GM19023 (cell line): ENCODE results near the gene BSG.

Experiments used
- ATAC-seq: cut with Tn5 transposase; IDR thresholded peaks from one replicate; pipeline ENCODE4 v1.9.1; 2021; ENCODE audit warnings: mild to moderate bottlenecking, moderate library complexity; ENCODE audit not compliant: unreplicated experiment

Gene BSG

DNA sequence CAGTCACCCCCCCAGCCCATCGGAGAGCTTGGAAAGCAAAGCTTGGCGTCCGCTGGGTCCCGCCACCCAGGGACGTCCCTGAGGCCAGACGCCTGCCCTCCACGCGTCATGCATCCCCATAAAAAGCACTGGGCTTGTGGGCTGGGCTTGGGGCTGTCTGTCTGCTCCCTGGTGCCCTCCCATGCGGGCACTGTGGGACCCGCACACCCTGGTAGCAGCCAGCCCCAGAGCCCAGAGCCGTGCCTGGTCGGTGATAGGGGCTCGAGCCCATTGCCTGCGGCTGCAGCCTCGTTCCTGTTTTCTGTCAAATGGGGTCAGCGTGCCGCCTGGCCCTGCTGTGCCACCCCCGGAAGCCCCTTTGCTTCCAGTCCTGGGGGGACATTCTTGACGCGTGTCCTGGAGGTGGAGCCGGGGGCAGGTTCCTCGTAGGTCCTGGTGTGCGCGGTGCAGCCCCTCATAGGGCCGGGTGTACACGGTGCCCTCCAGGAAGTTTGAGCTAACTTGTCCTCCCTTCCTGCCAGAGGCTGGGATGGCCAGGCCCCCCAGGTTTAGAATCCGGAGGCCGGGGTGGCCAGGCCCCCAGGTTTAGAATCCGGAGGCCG, 32.9 kb upstream of the BSG start:
- ATAC-seq = no peak

DNA sequence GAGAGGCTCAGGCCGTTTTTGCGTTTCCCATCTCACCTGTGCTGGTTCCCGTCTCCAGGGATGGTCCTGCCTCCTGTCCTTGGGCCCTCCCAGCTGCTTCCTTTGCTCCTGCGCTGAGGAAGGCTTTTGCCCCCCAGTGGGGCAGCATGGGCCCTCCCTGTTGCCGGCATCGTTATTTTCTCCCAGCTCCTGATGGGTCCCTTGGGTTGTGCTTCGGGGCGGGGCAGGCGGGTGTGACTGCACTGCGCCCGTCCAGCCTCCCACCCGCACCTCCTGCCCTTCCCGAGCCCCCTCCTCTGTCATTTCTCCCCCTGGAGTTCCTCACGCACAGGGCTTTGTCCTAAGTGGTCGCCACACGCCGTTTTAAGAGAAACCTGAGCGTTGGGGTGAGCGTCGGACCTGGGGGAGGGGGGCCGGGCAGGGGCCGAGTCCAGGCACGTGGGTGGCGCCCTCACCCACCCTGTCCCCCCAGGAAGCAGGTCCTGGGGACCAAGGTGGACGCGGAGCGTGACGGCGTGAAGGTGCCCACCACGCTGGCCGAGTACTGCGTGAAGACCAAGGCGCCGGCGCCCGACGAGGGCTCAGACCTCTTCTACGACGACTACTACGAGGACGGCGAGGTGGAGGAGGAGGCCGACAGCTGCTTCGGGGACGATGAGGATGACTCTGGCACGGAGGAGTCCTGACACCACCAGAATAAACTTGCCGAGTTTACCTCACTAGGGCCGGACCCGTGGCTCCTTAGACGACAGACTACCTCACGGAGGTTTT, 31.3 kb upstream of the BSG start:
- ATAC-seq = no peak

DNA sequence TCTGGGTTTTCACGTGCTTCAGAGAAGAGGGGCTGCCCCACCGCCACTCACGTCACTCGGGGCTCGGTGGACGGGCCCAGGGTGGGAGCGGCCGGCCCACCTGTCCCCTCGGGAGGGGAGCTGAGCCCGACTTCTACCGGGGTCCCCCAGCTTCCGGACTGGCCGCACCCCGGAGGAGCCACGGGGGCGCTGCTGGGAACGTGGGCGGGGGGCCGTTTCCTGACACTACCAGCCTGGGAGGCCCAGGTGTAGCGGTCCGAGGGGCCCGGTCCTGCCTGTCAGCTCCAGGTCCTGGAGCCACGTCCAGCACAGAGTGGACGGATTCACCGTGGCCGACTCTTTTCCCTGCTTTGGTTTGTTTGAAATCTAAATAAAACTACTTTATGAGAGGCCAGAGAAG, 30.7 kb upstream of the BSG start:
- no peak for ATAC-seq

DNA sequence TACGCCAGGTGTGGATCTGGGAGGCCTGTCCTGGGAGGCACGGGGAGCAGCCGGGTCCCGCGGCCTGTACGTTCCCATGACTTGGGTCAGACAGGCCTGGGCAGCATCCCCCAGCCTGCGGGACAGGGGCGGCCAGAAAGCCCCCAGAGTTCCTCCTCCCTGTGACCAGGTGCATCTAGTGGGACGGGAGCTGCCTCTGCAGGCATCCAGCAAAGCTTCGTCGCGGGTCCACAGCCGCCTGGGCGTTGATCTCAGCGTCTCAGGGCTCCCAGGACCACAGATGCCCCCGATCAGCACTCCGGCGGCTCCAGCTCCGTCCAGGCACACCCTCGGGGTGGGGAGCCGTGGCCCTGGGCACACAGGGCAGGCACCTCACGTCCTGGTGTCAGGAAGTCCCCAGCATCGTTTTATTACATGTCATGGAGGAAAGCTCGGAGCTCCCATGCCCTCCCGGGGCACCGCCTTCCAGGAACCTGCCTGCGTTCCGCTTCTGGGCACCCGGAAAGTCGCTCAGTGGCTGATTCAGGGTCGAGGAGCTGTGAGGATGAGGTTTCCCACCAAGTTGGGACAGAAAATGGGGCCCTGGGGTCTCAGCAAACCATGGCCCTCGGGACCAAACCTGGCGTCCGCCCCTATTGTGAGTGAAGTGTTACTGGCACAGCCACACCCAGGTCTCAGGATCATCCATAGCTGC, 30.1 kb upstream of the BSG start:
- ATAC-seq = no peak

DNA sequence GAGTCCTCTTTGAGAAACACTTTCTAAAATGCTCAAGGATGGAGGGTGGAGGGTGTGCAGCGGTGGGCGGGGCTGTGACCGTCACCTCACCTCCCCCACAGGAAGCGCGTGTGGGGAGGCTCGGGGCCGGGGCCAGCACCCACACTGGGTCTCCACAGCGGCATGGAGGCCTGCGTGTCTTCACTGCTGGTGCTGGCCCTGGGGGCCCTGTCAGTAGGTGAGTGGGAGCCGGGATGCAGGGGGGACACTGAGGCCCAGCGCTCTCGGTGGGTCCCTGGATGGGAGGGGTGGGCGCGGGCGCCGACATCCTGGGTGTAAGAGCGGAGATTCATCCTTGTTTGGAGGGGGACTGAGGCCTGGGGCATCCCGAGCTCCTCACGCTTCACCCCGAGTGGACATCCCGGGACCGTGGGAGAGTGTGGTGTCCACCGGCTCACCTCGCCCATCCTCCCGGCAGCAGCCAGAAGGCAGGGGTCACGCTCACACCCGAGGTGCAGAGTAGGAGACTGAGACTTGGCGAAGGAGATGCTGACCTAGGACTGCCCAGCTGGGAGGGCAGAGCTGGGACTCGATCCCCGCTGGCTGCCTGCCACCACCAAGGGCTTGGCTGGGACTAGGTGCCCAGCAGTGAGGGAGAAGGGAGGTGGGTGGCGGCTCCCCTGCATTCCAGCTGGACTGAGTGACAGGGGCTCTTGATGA, 28.3 kb upstream of the BSG start, which contains the start of gene GZMM:
Gene GZMM (plus strand): TSS at position 144 of the 699 bp plus-strand sequence. CDS start 19 bp downstream, at position 163.
- no peak for ATAC-seq

DNA sequence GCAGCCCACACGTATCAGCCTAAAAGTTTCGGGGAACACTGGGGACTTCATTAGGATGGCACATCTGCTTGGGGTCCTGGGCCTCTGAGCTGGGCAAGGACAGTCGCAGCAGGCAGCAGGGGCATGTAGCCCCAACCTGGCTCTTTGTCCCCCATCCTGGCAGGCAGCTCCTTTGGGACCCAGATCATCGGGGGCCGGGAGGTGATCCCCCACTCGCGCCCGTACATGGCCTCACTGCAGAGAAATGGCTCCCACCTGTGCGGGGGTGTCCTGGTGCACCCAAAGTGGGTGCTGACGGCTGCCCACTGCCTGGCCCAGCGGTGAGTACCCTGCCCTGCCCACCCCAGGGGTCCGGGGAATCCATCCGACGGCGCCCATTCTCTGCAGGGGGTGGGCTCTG, 25.3 kb upstream of the BSG start:
- ATAC-seq = no peak

DNA sequence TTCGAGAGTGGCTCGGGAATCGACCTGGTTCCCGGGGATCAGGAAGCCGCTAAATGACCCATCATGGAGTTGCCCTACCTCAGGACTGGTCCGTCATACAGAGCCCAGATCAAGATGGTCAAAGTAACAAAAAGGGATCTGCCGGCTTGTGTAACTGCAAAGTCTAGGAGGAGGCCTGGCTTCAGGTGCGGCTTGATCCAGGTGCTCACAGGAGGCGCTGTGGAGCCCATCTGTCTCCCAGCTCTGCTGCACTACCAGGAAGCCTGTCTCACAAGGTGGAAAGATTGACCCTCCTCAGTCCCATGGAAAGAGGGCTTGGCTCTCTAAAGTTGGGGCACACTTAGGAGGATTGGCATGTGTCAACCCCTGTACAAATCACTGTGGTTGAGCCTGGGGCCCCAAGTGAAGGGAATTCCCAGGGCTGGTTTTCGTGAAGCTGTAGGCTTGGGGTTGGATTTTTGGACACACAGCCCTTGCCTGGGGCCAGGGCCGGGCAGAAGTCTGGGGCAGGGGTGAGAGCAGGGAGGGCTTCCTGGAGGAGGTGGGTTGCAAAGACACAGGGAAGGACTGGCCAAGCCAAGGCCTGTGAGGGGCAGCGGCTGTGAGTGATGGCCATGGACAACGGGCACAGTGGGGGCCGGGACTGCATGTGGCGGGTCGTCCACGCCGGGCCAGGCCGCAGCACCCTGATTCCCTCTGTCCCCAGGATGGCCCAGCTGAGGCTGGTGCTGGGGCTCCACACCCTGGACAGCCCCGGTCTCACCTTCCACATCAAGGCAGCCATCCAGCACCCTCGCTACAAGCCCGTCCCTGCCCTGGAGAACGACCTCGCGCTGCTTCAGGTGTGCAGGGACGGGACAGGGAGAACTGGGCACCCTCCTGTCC, 24.3 kb upstream of the BSG start:
- ATAC-seq = no peak

DNA sequence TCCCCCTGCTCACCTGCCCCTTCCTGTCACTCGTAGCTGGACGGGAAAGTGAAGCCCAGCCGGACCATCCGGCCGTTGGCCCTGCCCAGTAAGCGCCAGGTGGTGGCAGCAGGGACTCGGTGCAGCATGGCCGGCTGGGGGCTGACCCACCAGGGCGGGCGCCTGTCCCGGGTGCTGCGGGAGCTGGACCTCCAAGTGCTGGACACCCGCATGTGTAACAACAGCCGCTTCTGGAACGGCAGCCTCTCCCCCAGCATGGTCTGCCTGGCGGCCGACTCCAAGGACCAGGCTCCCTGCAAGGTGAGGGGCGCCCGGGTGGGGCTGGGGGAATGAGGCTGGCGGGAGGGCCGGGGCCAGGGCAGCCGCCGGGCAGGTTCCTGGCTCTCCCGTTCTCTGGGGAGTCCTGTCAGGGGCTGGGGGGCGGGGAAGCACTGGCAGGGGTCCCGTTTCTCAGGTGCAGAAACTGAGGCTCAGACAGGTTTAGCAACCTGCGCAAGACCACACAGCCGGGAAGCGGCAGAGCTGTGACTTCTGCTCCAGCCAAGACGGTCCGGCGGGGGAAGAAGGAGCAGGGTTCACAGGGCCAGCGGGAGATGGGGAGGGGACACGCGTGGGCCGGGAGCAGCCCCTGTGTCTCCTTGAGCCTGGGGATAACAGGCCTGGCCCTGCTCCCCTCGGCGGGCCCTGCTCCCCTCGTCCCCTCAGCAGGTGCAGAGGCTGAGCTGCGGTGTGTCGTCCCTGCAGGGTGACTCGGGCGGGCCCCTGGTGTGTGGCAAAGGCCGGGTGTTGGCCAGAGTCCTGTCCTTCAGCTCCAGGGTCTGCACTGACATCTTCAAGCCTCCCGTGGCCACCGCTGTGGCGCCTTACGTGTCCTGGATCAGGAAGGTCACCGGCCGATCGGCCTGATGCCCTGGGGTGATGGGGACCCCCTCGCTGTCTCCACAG, 23.2 kb upstream of the BSG start:
- no peak for ATAC-seq

DNA sequence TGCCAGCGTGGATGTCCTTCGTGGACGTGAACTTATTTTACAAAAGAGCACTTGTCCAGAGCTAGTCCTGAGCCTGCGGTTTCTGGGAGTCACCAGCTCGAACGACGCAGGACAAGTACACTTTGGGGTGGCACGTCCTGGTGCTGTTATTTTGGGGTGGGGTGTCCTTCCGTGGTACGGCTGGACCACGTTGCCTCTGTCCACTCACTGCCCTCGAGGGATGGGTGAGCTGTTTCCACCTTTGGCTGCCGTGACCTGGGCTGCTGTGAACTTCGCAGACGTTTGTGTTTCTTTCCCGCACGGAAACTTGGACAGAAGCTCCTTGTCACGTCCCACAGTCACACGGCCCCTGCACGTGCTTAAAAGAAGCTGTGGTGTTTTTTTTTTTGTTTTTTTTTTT, 17.6 kb upstream of the BSG start:
- ATAC-seq = no peak

DNA sequence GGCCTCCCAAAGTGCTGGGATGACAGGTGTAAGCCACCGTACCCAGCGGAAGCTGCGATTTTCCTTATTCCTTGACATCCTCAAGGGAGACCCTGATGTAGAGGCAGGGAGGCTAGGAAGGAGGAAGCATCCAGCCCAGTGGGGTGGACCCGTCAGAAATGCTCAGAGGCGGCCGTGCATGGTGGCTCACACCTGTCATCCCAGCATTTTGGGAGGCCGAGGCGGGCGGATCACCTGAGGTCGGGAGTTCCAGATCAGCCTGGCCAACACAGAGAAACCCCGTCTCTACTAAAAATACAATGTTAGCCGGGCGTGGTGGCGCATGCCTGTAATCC, 17.0 kb upstream of the BSG start:
- ATAC-seq = no peak

DNA sequence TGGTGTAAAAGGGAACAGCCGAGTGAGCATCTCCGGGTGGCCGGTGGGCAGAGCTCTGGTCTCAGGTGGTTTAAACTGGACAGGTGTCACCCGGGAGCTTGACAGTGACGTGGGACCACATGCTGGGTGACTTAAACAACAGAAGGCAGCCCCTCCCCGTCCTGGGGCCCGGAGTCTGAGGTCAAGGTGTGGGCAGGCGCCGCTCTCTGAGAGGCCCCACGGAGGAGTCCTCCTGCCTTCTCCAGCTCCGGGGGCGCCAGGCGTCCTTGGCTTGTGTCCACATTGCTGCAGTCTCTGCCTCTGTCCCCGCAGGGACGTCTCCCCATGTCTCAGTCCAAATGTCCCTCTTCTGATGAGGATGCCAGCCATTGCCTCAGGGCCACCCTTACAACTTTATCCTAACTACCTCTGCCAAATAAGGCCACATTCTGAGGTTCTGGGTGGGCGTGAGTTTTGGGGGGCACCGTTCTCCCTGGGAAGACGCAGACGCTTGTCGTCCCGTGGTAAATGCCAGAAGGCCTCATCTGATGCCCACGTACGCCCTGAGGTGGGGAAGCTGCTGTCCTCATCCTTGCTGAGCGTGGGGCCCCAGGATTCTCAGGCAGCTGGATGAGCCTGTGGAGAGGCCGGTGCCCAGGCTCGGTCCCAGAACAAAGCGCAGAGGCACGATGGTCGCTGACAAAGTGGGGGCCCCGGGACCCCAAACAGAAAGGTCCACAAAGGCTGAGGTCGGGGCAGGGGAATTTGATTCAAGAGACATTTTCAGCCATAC, 15.6 kb upstream of the BSG start:
- no peak for ATAC-seq

DNA sequence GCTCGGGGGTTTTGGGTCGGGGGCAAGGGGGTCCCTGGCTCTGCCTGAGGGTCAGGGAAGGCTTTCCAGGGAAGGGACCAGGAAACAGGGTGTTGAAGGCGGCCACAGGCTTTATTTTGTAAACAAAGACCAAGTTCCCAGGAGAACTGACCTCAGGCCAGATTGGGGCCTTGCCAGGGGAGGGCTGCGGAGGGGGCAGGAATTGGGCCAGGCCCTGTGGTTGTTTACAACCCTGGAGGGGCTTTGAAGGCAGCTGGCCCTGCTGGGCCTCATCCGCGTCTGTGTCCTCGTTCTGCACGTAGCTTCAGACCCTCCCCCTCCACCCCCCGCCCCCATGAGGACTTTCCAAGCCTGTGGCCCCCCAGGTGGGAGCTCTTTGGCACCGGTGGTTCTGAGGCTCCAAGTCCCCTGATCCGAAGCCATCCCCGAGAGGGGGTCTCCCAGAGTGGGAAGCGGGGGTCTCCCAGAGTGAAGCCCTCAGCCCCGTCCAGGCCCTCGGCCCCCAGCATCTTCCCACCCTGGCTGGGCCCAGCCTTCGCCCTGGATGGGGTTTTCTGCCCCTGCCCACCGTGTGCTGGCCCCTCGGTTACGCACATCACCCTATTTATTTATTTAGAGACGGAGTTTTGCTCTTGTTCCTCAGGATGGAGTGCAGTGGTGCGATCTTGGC, 13.5 kb upstream of the BSG start:
- ATAC-seq = no peak

DNA sequence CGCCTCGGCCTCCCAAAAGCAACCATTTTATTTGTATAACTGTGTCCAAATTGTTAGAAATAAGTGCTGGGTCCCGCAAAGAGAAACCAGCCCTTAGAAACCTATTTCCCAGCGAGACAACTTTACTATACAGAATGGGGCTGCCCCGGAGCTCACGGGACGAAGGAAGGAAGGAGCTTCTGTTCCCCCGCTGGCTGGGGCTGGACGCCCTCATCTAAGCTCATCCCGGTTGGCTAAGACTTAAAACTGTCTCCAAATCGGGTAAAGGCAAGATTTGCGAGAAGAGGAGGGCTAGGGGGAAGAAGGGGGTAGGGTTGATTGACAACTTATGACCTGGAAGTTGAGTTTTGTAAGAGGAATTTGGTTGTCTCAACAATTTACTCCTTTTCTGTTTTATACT, 12.3 kb upstream of the BSG start:
- ATAC-seq = no peak

DNA sequence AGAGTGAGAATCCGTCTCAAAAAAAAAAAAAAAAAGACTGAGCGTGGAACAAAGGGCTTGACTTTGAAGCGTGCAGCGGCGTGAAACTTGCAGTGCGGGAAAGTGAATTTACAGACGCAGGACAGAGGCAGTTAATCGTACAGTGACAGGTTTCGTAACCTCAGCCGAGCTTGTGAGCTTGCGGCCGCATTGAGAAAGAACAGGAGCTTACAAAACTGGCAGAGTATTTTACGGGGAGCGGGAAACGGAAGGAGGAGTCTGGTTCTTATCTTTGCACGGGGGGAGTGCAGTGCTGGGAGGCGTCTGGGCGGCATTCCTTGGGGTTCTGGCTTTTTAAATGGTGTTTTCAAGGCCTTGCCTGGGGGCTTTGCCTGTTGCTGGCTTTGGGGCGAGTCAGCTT, 6.0 kb upstream of the BSG start:
- no peak for ATAC-seq

DNA sequence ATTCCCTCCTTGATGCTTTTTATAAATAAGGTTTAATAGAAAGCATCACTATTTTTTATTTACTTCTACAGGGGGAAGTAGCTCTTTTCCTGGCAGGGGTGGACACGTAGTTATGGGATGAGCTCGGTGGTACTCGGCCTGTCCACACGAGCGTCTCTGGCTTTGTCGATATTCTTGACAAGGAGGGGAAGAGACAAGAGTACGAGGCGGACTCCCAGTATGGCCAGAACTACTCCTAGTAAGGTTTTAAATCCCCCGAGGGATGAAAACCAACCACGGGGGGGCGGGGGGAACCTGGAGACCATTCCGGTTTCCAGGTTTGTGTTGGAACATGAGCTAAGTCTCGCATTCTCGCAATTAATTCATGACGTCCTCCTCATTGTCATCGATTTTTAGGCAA, 5.6 kb upstream of the BSG start:
- ATAC-seq = no peak

DNA sequence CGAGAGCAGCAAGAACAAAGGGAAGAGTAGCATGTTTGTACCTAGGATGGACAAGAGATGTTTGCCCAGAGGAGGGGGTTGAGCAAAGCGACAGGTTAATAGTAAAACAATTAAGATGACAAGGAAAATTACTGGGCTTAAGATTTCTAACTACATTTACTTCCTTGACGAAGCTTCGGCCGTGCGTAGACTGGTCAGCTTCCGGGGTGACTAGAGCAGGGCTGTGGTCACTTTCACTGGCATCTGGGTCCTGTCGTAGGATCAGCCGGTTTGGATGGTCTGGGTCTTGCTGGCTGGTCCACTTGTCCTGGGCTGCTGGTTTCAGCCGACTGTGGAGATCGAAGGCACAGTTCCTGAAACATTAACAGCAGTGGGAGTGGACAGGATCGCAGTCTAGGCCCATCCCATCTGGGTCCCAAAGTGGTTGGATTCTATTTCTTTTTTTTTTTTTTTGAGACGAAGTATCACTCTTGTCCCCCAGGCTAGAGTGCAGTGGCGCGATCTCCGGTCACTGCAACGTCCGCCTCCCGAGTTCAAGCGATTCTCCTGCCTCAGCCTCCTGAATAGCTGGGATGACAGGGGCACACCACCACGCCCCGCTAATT, 5.0 kb upstream of the BSG start:
- no peak for ATAC-seq

DNA sequence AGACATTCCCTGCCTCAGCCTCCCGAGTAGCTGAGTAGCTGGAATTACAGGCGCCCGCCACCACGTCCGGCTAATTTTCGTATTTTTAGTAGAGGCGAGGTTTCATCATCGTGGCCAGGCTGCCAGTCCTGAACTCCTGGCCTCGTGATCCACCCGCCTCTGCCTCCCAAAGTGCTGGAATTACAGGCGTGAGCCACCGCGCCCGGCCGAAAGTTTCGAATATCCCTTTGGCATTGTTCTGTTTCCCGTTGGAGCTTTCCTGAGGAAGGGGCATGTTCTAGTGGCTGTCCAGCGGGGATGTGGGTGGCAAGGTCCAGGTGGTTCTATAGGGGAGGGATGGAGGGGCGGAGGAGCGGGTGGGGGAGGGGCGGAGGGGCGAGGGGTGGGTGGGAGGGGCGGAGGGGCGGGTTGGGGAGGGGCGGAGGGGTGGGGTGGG, 2.1 kb upstream of the BSG start:
- ATAC-seq = no peak
